NT2/D1 (cell line): Measurements from ENCODE around the gene WIZ.

Source experiments
- DNase-seq: peaks from one replicate; pipeline ENCODE4 v3.0.0-alpha.2; 2011; ENCODE audit warnings: low read depth, low spot score
- H3K27me3 ChIP-seq: 2 replicates; pipeline ENCODE4 v1.6.0; 2011; ENCODE audit warnings: mild to moderate bottlenecking; ENCODE audit not compliant: insufficient read length, insufficient read depth
- H3K36me3 ChIP-seq: 2 replicates; pipeline ENCODE4 v1.6.1; 2011; ENCODE audit warnings: mild to moderate bottlenecking, low read length, mixed read lengths; ENCODE audit not compliant: insufficient read depth, insufficient read length
- H3K4me1 ChIP-seq: 2 replicates; pipeline ENCODE4 v1.5.1; 2011; ENCODE audit not compliant: insufficient read depth, insufficient read length
- H3K4me3 ChIP-seq: 2 replicates; pipeline ENCODE4 v1.5.1; 2011; ENCODE audit warnings: low read depth; ENCODE audit not compliant: insufficient read length
- H3K9ac ChIP-seq: 2 replicates; pipeline ENCODE4 v1.6.0; 2011; ENCODE audit warnings: low read depth; ENCODE audit not compliant: insufficient read length
- H3K9me3 ChIP-seq: 2 replicates; pipeline ENCODE4 v1.5.1; 2011; ENCODE audit warnings: mild to moderate bottlenecking, low read length; ENCODE audit not compliant: insufficient read depth
- SUZ12 ChIP-seq: IDR thresholded peaks from 2 replicates; pipeline ENCODE4 v1.6.1; 2011; ENCODE audit not compliant: insufficient read length, insufficient read depth; ENCODE audit errors: extremely low read depth
- YY1 ChIP-seq: IDR thresholded peaks from 2 replicates; pipeline ENCODE4 v1.6.1; 2011; ENCODE audit not compliant: insufficient read length, insufficient read depth
- ZNF274 ChIP-seq: IDR thresholded peaks from 2 replicates; pipeline ENCODE4 v1.6.1; 2011; ENCODE audit warnings: mild to moderate bottlenecking, low read depth, low read length

WIZ gene

GRCh38 chr19:15463861-15464371 lies 14.2 kb upstream of the WIZ start:
- Histone ChIP-seq H3K36me3 (no peaks in the 10 kb centered on the region), H3K27me3 (peaks cover 47% of the 10 kb centered on the region), H3K9ac (no peak overlapping the region), H3K4me1 (peaks cover 6% of the 10 kb centered on the region), H3K4me3 (no peak overlapping the region), H3K9me3 (no peaks in the 10 kb centered on the region)
- no peak for TF ChIP-seq ZNF274
- no peak for TF ChIP-seq SUZ12
- no peak for TF ChIP-seq YY1
- DNase-seq: no peak

- peaks cover 14% of the 10 kb centered on the region for H3K4me1 ChIP-seq
- no peaks in the 10 kb centered on the region for H3K36me3 ChIP-seq
- H3K27me3 ChIP-seq: peaks cover 45% of the 10 kb centered on the region
- H3K4me3 ChIP-seq: no peak overlapping the region
- TF ChIP-seq SUZ12 (no peak), YY1 (no peak), ZNF274 (no peak)
- H3K9me3 ChIP-seq: no peaks in the 10 kb centered on the region
- H3K9ac ChIP-seq: no peak overlapping the region
- DNase-seq: no peak
Measured at GRCh38 chr19:15461694-15462093, 11.9 kb upstream of the WIZ start.

DNA sequence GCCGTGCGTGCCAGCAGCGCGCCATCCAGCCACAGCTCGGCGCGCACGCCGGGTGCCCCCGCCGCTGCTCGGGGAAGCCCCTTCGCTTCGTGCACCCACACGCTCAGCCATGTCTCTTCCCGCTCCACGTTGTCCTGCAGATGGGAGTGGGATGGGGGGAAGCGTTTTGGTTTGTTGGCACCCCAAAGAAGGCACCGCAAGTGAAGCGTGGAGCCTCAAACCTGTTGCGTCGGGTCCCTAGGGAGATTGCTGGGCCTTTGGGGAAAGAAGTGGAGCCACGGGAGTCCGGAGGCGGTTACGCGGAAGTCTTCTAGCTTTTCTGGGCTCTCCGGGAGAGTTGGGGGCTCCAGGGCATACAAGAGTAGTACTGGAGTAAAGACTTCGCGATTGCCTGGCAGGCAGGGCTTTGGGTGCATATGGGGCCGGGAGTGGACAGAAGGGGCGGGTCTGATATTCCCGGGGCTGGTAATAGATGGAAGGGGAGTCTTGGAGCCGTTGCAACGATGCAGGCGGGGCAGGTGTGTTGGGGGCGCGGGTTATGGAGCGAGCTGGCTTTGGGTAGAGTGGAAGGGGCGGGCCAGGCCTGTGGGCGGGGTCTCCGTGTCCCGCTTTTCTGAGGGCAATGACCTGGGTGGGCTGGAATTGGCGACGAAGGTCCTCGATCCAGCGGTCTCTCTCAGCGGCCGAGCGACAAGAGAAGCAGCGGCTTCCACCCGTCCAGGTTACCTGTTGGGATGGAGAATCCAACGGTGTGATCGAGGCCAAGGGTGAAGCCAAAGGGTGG lies 8.1 kb upstream of the WIZ start:
- peaks cover 25% of the 10 kb centered on the region for H3K4me1 ChIP-seq
- no peaks in the 10 kb centered on the region for H3K9me3 ChIP-seq
- TF ChIP-seq SUZ12: no peak
- no peak for TF ChIP-seq YY1
- no peak for TF ChIP-seq ZNF274
- peak overlapping the region; percentile 49 for H3K4me3 ChIP-seq
- no peak for DNase-seq
- H3K9ac ChIP-seq: peak overlapping the region; percentile 65
- H3K36me3 ChIP-seq: no peaks in the 10 kb centered on the region
- H3K27me3 ChIP-seq: peaks cover 79% of the 10 kb centered on the region

GRCh38 chr19:15456871-15457700 lies 7.3 kb upstream of the WIZ start:
- Histone ChIP-seq H3K36me3 (no peaks in the 10 kb centered on the region), H3K27me3 (peaks cover 81% of the 10 kb centered on the region), H3K9ac (peak overlapping the region; percentile 65), H3K4me3 (peak overlapping the region; percentile 49), H3K4me1 (peaks cover 27% of the 10 kb centered on the region), H3K9me3 (no peaks in the 10 kb centered on the region)
- no peak for TF ChIP-seq YY1
- TF ChIP-seq SUZ12: peak; percentile 80
- DNase-seq: peak; percentile 48

DNA sequence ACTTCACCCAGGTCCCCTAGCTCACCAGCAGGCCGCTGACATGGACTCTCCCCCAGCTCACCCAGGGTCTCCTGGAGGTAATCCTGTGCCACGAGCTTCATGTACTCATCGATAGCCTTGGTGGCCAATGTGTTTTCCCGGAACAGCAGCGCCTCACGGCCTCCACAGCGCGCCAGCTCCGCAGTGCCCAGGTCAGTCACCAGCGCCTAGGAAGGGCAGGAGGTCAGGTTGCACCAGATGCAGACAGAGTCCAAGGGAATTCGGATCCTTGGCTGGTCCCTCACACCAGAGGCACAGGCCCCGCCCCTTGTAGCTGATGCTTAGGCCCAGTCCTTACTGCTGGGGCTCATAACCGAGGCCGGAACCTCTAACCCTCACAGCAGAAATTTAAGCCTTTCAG lies 6.7 kb upstream of the WIZ start:
- TF ChIP-seq SUZ12 (no peak), ZNF274 (no peak), YY1 (no peak)

DNA sequence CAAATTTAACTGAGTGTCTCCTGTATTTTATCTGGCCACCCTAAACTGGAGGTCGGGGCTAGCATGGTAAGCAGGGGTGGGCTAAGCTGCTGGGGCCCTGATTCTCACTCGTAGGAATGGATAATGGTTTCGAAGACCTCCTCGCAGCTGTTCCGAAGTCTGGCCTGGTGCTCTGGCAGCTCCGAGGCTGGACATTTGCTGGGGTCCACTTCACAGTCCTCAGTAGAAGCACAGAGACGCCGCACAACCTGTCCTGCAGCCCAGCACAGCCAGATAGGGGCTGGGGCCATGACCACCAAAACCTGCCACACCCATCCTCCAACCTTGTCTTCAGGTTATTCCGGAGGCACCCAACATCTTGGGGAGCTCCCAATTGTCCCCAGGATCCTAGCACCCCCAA lies 6.2 kb upstream of the WIZ start:
- Histone ChIP-seq H3K9ac (peak overlapping the region; percentile 15), H3K9me3 (no peaks in the 10 kb centered on the region), H3K27me3 (peaks cover 80% of the 10 kb centered on the region), H3K4me3 (no peak overlapping the region), H3K36me3 (no peaks in the 10 kb centered on the region), H3K4me1 (peaks cover 23% of the 10 kb centered on the region)
- no peak for TF ChIP-seq SUZ12
- DNase-seq: no peak

More for the DNA sequence above, 6.7 kb upstream of the WIZ start:
- no peak for DNase-seq
- H3K9ac ChIP-seq: peak overlapping the region; percentile 15
- peaks cover 81% of the 10 kb centered on the region for H3K27me3 ChIP-seq
- H3K36me3 ChIP-seq: no peaks in the 10 kb centered on the region
- no peaks in the 10 kb centered on the region for H3K9me3 ChIP-seq
- peak overlapping the region; percentile 49 for H3K4me3 ChIP-seq
- peaks cover 25% of the 10 kb centered on the region for H3K4me1 ChIP-seq
